Activated T-helper 9 cell treated with anti-CD3 and anti-CD28 coated beads, Interleukin-2, amount 50 U/mL, for 16 hours (primary cell): ENCODE measurements around the gene RRBP1.
A peak's percentile ranks its signal among the peaks of the same experiment; 100 is the strongest.

Source experiments
- DNase-seq: peaks from one replicate; pipeline ENCODE4 v3.0.0-alpha.2; 2020; ENCODE audit warnings: low read depth

Gene RRBP1

GRCh38 chr20:17682103-17682888 lies at the start of gene RRBP1:
RRBP1 (minus strand) TSS chr20:17682242; CDS start chr20:17660507, 21,735 bp downstream.
- peak; percentile 94 for DNase-seq

GRCh38 chr20:17731233-17731632 lies 49.2 kb upstream of the RRBP1 start:
- no peak for DNase-seq

- DNase-seq, result no peak
These were observed 48.0 kb upstream of the RRBP1 start for GRCh38 chr20:17730071-17730470.

- no peak for DNase-seq
These were observed 46.0 kb upstream of the RRBP1 start for GRCh38 chr20:17728074-17728473.

GRCh38 chr20:17727351-17727750 lies 45.3 kb upstream of the RRBP1 start:
- no peak for DNase-seq

GRCh38 chr20:17726902-17727301 lies 44.9 kb upstream of the RRBP1 start:
- no peak for DNase-seq

GRCh38 chr20:17725094-17725835 lies 43.2 kb upstream of the RRBP1 start:
- no peak for DNase-seq

GRCh38 chr20:17723301-17723691 lies 41.3 kb upstream of the RRBP1 start:
- no peak for DNase-seq

- DNase-seq, result no peak
These were observed 40.7 kb upstream of the RRBP1 start for GRCh38 chr20:17722493-17723300.

- no peak for DNase-seq
These were observed 39.9 kb upstream of the RRBP1 start for GRCh38 chr20:17721802-17722486.

GRCh38 chr20:17720755-17721154 lies 38.7 kb upstream of the RRBP1 start:
- no peak for DNase-seq

GRCh38 chr20:17716331-17716730 lies 34.3 kb upstream of the RRBP1 start:
- DNase-seq, result no peak

- no peak for DNase-seq
These were observed 33.0 kb upstream of the RRBP1 start for GRCh38 chr20:17715075-17715474.

- DNase-seq, result no peak
These were observed 32.6 kb upstream of the RRBP1 start for GRCh38 chr20:17714597-17714996.

- no peak for DNase-seq
These were observed 30.7 kb upstream of the RRBP1 start for GRCh38 chr20:17712708-17713107.

GRCh38 chr20:17712201-17712600 lies 30.2 kb upstream of the RRBP1 start:
- DNase-seq, result no peak

- DNase-seq, result no peak
These were observed 29.2 kb upstream of the RRBP1 start for GRCh38 chr20:17711267-17711627.

- DNase-seq, result no peak
These were observed 28.6 kb upstream of the RRBP1 start for GRCh38 chr20:17710379-17711266.

GRCh38 chr20:17709361-17710293 lies 27.6 kb upstream of the RRBP1 start:
- no peak for DNase-seq
